H1 (cell line): Measurements from ENCODE around the gene RP9. TPM values are rescaled to one million over a fixed set of nuclear protein-coding genes. Genes with fewer than 3 reads are reported as not detected.

Experiments
- EGR1 ChIP-seq: IDR thresholded peaks from 2 replicates; pipeline ENCODE4 v1.6.1; 2011; ENCODE audit warnings: low read depth, low read length, borderline replicate concordance
- GTF2F1 ChIP-seq: IDR thresholded peaks from 2 replicates; pipeline ENCODE4 v1.6.1; 2012; ENCODE audit warnings: low read depth, low read length, improper control_type of control experiment, borderline replicate concordance
- JUN ChIP-seq: IDR thresholded peaks from 2 replicates; pipeline ENCODE4 v1.6.1; 2011; ENCODE audit warnings: low read depth, mild to moderate bottlenecking, improper control_type of control experiment, low read length
- MAFK ChIP-seq: IDR thresholded peaks from 2 replicates; pipeline ENCODE4 v1.6.1; 2012; ENCODE audit warnings: low read depth, mild to moderate bottlenecking, improper control_type of control experiment, low read length
- RXRA ChIP-seq: IDR thresholded peaks from 2 replicates; pipeline ENCODE4 v1.6.1; 2011; ENCODE audit warnings: low read depth, mild to moderate bottlenecking, low read length, moderate library complexity; ENCODE audit not compliant: insufficient read depth
- SP1 ChIP-seq: IDR thresholded peaks from 2 replicates; pipeline ENCODE4 v1.6.1; 2011; ENCODE audit warnings: low read depth, low read length
- TAF1 ChIP-seq: IDR thresholded peaks from 2 replicates; pipeline ENCODE4 v1.6.1; 2011; ENCODE audit warnings: mild to moderate bottlenecking, low read depth, low read length
- TAF7 ChIP-seq: optimal IDR thresholded peaks from 2 replicates; pipeline ENCODE3; 2011; ENCODE audit warnings: low read depth, mild to moderate bottlenecking, inconsistent platforms, low read length, moderate library complexity, borderline replicate concordance
- ZNF274 ChIP-seq: IDR thresholded peaks from 2 replicates; pipeline ENCODE4 v1.7.0; 2012; ENCODE audit warnings: low read length, borderline replicate concordance; ENCODE audit errors: extremely low read depth
- polyA plus RNA-seq, 7 experiments: library from polyadenylated mRNA; depleted of rRNA in 3 of 7; stranded (reverse) in 5 of 7; unstranded in 2 of 7; fragments of >200 nt in 5 of 7; fragments of 200-250 nt in 2 of 7; gene quantifications; 1 replicate in 5 of 7; 2 replicates in 1 of 7; 4 replicates in 1 of 7; pipeline versions ENCODE4 v1.2.1 to v1.2.3, GENCODE V29; 2011 to 2013; ENCODE audit warnings: missing spikeins in 2 of 7, mixed read lengths in 2 of 7
- total RNA-seq: library from RNA; stranded (reverse); fragmentation: NEBNext Ultra II Directional; extraction: Animal tissue kit (Norgen Biotek cat#: 25700); gene quantifications from 2 replicates; pipeline ENCODE4 v1.2.1, GENCODE V29; 2021
- TF ChIP-seq, protein P1 (sequence below): IDR thresholded peaks from 2 replicates; pipeline ENCODE4 v1.6.1; 2011; ENCODE audit warnings: low read length, improper control_type of control experiment
- TF ChIP-seq, protein P2 (sequence below): IDR thresholded peaks from 2 replicates; pipeline ENCODE4 v1.6.1; 2011; ENCODE audit warnings: low read depth, mild to moderate bottlenecking, low read length; ENCODE audit not compliant: insufficient read depth

The RP9 gene
- total and polyA plus RNA-seq, 2 of the 8 experiments (the other 6 are each of a cell fraction or from before 2014, with no cell fraction given) = 11.0 to 12.4 TPM

DNA sequence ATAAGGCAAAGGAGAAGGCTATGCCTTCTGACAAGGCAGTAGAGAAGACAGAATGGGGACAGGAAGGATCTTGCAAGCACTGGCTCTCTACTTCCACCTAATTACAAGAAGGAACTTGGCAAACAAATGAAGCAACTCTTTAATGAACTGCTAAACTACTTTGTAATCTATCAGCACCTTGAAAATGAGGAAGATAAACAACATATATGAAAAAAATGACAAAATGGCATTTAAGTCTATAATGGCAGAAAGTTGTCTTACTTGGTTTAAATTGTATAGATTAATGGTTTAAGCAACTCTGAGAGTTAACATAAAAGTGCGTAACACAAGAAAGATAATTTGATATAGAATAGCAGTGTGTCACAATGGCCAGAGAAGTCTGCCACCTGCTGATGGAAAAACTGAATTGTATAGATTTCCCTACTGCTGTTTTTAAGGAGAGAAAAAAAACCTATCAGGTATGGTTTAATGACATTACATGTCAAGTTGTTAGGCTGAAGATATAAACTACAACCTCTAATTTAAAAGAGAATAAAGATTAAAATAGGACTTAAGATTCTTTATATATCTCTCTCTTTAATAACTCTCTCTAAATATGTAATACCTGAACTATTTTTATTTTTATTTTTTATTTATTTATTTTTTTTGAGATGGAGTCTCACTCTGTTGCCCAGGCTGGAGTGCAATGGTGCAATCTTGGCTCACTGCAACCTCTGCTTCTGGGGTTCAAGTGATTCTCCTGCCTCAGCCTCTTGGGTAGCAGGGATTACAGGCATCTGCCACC is 58.5 kb downstream of the RP9 start (continued):
- TF ChIP-seq SP1 (no peak), GTF2F1 (no peak), RXRA (no peak), JUN (no peak), MAFK (no peak), TAF1 (no peak), EGR1 (no peak), TAF7 (no peak), ZNF274 (no peak)
- TF ChIP-seq, protein P1, sequence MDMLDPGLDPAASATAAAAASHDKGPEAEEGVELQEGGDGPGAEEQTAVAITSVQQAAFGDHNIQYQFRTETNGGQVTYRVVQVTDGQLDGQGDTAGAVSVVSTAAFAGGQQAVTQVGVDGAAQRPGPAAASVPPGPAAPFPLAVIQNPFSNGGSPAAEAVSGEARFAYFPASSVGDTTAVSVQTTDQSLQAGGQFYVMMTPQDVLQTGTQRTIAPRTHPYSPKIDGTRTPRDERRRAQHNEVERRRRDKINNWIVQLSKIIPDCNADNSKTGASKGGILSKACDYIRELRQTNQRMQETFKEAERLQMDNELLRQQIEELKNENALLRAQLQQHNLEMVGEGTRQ = no peak
- TF ChIP-seq, protein P2, sequence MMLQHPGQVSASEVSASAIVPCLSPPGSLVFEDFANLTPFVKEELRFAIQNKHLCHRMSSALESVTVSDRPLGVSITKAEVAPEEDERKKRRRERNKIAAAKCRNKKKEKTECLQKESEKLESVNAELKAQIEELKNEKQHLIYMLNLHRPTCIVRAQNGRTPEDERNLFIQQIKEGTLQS = no peak
- TF ChIP-seq, all 59 proteins: peak for 2
